Activated naive CD8-positive, alpha-beta T cell treated with anti-CD3 and anti-CD28 coated beads, Interleukin-2, amount 10 ng/mL, durations not matched to agents 7 days and 5 days (primary cell): ENCODE results near the gene C2orf72. TPM values are rescaled to one million over a fixed set of nuclear protein-coding genes. Genes with fewer than 3 reads are reported as not detected.
A peak's percentile ranks its signal among the peaks of the same experiment; 100 is the strongest.
"Not testable (repeated sequence)": the region's sequence is repeated elsewhere in the genome, so short reads cannot be mapped to it uniquely, and the experiment has no call there.

Source experiments
- ATAC-seq: fragments of 150-1000 bp; cut with Tn5 transposase; one replicate; pipeline ENCODE4 v1.10.0; 2021; ENCODE audit warnings: low read depth, moderate library complexity
- POLR2A ChIA-PET: fragments of 350-600 bp; sonication (Branson Sonifier 250); formaldehyde crosslinking; loops from one replicate; lab custom pipeline; 2021; ENCODE audit warnings: antibody characterized with exemption; lab: Charles Lee
- DNase-seq: peaks from one replicate; pipeline ENCODE4 v3.0.0; 2021
- H3K27ac Mint-ChIP-seq: one replicate; pipeline ENCODE4 v1.8.0; 2022; ENCODE audit warnings: mild to moderate bottlenecking, mixed read lengths
- H3K27me3 Mint-ChIP-seq: one replicate; pipeline ENCODE4 v1.8.0; 2022; ENCODE audit warnings: mild to moderate bottlenecking, moderate library complexity, mixed read lengths
- H3K36me3 Mint-ChIP-seq: one replicate; pipeline ENCODE4 v1.8.0; 2021; ENCODE audit warnings: mild to moderate bottlenecking, mixed read lengths
- H3K4me1 Mint-ChIP-seq: one replicate; pipeline ENCODE4 v1.8.0; 2021; ENCODE audit warnings: mixed read lengths
- H3K4me3 Mint-ChIP-seq: one replicate; pipeline ENCODE4 v1.8.0; 2022; ENCODE audit warnings: mild to moderate bottlenecking, moderate library complexity, mixed read lengths
- H3K9me3 Mint-ChIP-seq: one replicate; pipeline ENCODE4 v1.8.0; 2021; ENCODE audit warnings: mixed read lengths
- total RNA-seq, 2 experiments: library from RNA; stranded (reverse); gene quantifications; one replicate each; pipeline ENCODE4 v1.2.3, GENCODE V29; 2021

C2orf72 gene
- total RNA-seq, 2 experiments from 2014 or later: 0.47 to 0.48 TPM

GRCh38 chr2:231056453-231057416 is 19.4 kb downstream of the C2orf72 start, which contains the start of gene PSMD1:
Gene PSMD1, plus strand, starts transcription at chr2:231056867. Its CDS starts 159 bp downstream, at chr2:231057026.
- Mint-ChIP-seq H3K27ac (peak within 1 kb of the TSS; percentile 100), H3K4me3 (peak within 1 kb of the TSS; percentile 97), H3K27me3 (peaks cover 9% of the 10 kb centered on the region), H3K9me3 (no peaks in the 10 kb centered on the region), H3K4me1 (peaks cover 46% of the 10 kb centered on the region), H3K36me3 (peaks cover 3% of the 10 kb centered on the region)
- POLR2A ChIA-PET: no interaction called here
- ATAC-seq (peak; percentile 79), DNase-seq (peak; percentile 92)

DNA sequence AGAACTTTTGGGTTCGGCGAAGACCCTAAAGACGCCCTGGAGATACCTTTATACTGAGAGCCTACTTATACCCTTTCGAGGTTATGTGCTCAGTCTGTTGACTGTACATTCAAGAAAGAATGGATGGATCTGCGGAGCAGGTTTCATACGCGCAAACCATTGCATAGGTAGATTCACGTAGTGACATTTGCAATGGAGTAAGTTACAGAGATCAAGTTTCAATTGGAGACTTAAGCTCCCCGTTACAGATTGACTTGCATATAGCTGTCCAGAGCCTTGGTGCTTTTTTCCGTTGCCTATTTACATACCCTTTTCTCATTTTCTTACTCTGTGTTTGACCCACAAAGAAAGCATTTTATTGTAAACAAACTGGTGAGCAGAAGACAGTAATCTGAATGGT is 20.3 kb downstream of the C2orf72 start:
- Mint-ChIP-seq H3K36me3 (peaks cover 6% of the 10 kb centered on the region), H3K4me1 (peaks cover 42% of the 10 kb centered on the region), H3K27ac (peak overlapping the region; percentile 64), H3K4me3 (peak overlapping the region; percentile 71), H3K27me3 (peaks cover 6% of the 10 kb centered on the region), H3K9me3 (no peaks in the 10 kb centered on the region)
- no peak for ATAC-seq
- POLR2A ChIA-PET: no interaction called here
- DNase-seq: no peak

DNA sequence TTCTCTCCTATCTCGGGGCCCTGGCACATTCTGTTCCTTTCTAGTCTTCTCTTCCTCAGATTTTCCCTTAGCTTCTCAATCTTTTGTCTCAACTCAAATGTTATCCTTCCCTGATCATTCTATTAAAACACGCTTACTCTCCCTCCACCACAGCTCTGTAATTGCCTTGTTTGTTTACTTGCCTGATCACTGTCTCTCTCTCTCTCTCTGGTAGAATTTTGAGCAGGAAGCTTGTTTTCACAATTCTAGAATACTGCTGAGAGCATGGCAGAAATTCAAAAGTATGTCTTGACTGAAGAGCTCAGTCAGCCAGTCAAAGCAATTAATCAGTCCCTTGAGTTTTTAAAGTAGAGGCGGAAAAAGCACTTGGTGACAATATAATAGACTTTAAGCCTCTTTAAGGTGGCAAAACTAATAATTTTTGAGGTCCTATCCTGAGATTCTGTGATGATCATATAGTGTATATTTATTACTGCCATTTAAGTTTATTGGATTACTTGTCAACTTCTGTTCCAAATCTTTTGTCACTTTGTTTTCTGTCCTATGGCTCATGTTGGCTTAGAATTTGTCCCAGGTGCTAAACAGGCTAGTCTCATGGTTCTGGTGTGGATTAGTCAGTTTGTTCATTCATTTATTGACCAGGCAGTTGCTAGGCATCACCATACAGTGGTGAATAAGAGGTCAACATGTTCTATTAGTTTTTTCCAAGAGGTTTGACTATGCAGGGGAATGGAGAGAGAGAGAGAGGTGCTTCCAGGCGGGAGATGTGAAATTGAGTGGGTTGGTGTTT is 21.6 kb downstream of the C2orf72 start:
- POLR2A ChIA-PET: no interaction called here
- peaks cover 2% of the 10 kb centered on the region for H3K27me3 Mint-ChIP-seq
- peak overlapping the region; percentile 71 for H3K4me3 Mint-ChIP-seq
- H3K36me3 Mint-ChIP-seq: peaks cover 11% of the 10 kb centered on the region
- ATAC-seq (no peak), DNase-seq (no peak)
- peak overlapping the region; percentile 39 for H3K27ac Mint-ChIP-seq
- no peaks in the 10 kb centered on the region for H3K9me3 Mint-ChIP-seq
- H3K4me1 Mint-ChIP-seq: peaks cover 28% of the 10 kb centered on the region

DNA sequence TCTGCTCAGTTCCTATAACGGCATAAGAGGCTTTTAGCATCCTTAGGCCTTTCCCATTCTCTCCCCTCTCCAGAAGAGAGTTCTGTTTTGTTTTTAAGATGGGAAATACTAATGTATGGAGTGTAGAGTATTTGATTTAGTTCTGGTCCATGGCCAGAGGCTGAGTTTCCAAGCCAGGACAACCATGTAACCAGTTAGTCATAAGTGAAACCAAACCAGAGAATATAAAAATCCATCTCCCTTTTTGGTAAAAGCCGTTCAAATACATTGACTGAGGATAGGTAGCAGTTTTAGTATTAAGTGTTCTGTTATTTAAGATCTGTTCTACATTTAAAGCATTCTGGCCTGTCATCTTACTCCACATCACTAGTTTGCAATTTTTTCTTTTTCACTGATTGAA is 22.4 kb downstream of the C2orf72 start:
- H3K4me3 Mint-ChIP-seq: no peak overlapping the region
- no peaks in the 10 kb centered on the region for H3K9me3 Mint-ChIP-seq
- no peaks in the 10 kb centered on the region for H3K27me3 Mint-ChIP-seq
- H3K36me3 Mint-ChIP-seq: peaks cover 11% of the 10 kb centered on the region
- H3K4me1 Mint-ChIP-seq: peaks cover 24% of the 10 kb centered on the region
- POLR2A ChIA-PET: no interaction called here
- ATAC-seq (no peak), DNase-seq (no peak)
- no peak overlapping the region for H3K27ac Mint-ChIP-seq

- DNase-seq (no peak), ATAC-seq (no peak)
- POLR2A ChIA-PET: no interaction called here
- H3K4me1 Mint-ChIP-seq: peaks cover 20% of the 10 kb centered on the region
- no peaks in the 10 kb centered on the region for H3K9me3 Mint-ChIP-seq
- H3K27ac Mint-ChIP-seq: no peak overlapping the region
- no peaks in the 10 kb centered on the region for H3K27me3 Mint-ChIP-seq
- no peak overlapping the region for H3K4me3 Mint-ChIP-seq
- peaks cover 16% of the 10 kb centered on the region for H3K36me3 Mint-ChIP-seq
These were observed 25.5 kb downstream of the C2orf72 start for GRCh38 chr2:231062776-231063175.

- POLR2A ChIA-PET: no interaction called here
- Mint-ChIP-seq H3K27me3 (no peaks in the 10 kb centered on the region), H3K4me1 (peaks cover 16% of the 10 kb centered on the region), H3K4me3 (no peak overlapping the region), H3K27ac (no peak overlapping the region), H3K36me3 (peaks cover 20% of the 10 kb centered on the region), H3K9me3 (no peaks in the 10 kb centered on the region)
- no peak for DNase-seq
- no peak for ATAC-seq
These were observed 26.0 kb downstream of the C2orf72 start for GRCh38 chr2:231063347-231063746.

- ATAC-seq (no peak), DNase-seq (no peak)
- peaks cover 23% of the 10 kb centered on the region for H3K36me3 Mint-ChIP-seq
- no peaks in the 10 kb centered on the region for H3K9me3 Mint-ChIP-seq
- H3K27me3 Mint-ChIP-seq: no peaks in the 10 kb centered on the region
- H3K4me1 Mint-ChIP-seq: peaks cover 2% of the 10 kb centered on the region
- no peak overlapping the region for H3K27ac Mint-ChIP-seq
- no peak overlapping the region for H3K4me3 Mint-ChIP-seq
- POLR2A ChIA-PET: no interaction called here
These were observed 28.6 kb downstream of the C2orf72 start for GRCh38 chr2:231065966-231066365.

DNA sequence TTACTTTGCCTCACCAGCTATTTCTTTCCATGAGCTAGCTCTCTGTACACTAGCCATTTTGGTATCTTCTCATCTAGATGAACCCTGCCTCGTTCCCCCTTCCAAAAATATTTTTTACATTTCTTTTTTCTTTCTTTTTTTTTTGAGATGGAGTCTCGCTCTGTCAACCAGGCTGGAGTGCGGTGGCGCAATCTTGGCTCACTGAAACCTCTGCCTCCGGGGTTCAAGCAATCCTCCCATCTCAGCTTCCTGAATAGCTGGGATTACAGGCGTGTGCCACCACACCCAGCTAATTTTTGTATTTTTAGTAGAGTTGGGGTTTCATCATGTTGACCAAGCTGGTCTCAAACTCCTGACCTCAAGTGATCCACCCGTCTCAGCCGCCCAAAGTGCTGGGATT is 30.2 kb downstream of the C2orf72 start:
- ATAC-seq, DNase-seq, H3K4me1 Mint-ChIP-seq, H3K4me3 Mint-ChIP-seq, POLR2A ChIA-PET, H3K27me3 Mint-ChIP-seq, H3K9me3 Mint-ChIP-seq, H3K27ac Mint-ChIP-seq: not testable (repeated sequence)
- peaks cover 19% of the 10 kb centered on the region for H3K36me3 Mint-ChIP-seq

DNA sequence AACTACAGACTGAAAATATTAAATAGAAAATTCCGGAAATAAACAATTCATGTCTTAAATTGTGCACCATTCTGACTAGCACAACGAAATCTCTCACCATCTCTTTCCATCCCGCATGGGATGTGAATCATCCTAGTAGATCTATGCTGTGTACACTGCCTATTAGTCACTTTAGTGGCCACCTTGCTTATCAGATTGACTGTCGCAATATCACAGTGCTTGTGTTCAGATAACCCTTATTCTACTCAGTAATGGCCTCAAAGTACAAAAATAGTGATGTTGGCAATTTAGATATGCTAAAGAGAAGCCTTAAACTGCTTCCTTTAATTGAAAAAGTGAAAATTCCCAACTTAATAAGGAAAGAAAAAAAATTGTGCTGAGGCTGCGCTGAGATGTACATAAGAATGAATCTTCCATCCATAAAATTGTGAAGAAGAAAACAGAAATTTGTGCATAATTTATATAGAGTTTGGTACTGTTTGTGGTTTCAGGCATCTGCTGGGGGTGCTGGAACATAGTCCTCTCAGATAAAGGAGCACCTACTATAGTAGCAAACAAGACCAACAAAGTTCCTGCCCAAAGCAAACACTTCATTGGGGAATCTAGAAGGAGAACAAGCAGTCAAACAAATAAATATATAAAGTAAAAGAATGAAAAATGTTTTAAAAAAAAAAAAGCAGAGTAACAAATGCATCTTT is 31.4 kb downstream of the C2orf72 start:
- Mint-ChIP-seq H3K4me1 (peaks cover 2% of the 10 kb centered on the region), H3K9me3 (no peaks in the 10 kb centered on the region), H3K36me3 (peaks cover 16% of the 10 kb centered on the region), H3K4me3 (no peak overlapping the region), H3K27ac (no peak overlapping the region), H3K27me3 (no peaks in the 10 kb centered on the region)
- ATAC-seq: no peak
- no peak for DNase-seq
- POLR2A ChIA-PET: no interaction called here

DNA sequence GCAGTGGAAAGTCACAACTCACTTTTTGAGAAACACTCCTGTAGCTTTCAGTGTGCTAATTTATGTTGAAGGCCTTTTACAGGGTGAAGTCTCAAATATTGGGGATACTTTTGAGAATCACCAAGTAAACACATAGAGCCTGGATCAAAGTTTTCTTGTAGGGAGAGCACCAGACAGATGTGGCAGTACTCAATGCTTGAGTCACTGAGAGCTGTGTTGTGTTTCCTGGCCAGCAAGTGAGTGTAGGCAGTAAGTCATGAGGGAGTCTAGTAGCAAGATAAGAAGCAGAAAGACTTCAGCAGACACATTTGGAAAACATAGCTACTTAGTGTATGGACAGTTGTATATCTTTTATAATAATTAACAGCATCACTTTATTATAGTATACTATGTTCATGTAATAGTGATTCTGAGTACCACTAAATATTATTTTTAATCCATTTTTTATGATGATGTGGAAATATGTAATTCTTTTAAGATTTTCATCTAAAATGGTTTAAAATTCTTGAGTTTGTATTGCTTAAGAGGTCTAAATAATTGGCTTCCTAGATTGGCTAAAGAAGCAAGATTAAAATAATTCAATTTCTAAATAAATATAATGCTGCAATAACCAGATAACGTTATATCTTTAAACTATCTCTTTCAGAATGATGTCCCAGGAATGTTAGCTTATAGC is 32.2 kb downstream of the C2orf72 start:
- DNase-seq (no peak), ATAC-seq (no peak)
- H3K9me3 Mint-ChIP-seq: no peaks in the 10 kb centered on the region
- H3K36me3 Mint-ChIP-seq: peaks cover 16% of the 10 kb centered on the region
- H3K27me3 Mint-ChIP-seq: no peaks in the 10 kb centered on the region
- H3K4me1 Mint-ChIP-seq: peaks cover 2% of the 10 kb centered on the region
- no peak overlapping the region for H3K4me3 Mint-ChIP-seq
- POLR2A ChIA-PET: no interaction called here
- H3K27ac Mint-ChIP-seq: no peak overlapping the region

GRCh38 chr2:231084565-231084964 is 47.2 kb downstream of the C2orf72 start:
- POLR2A ChIA-PET: no interaction called here
- DNase-seq (no peak), ATAC-seq (no peak)
- no peak overlapping the region for H3K27ac Mint-ChIP-seq
- H3K36me3 Mint-ChIP-seq: peaks cover 27% of the 10 kb centered on the region
- H3K9me3 Mint-ChIP-seq: no peaks in the 10 kb centered on the region
- no peak overlapping the region for H3K4me3 Mint-ChIP-seq
- no peaks in the 10 kb centered on the region for H3K4me1 Mint-ChIP-seq
- H3K27me3 Mint-ChIP-seq: no peaks in the 10 kb centered on the region

GRCh38 chr2:231088754-231089153 is 51.4 kb downstream of the C2orf72 start:
- no peaks in the 10 kb centered on the region for H3K4me1 Mint-ChIP-seq
- POLR2A ChIA-PET: no interaction called here
- no peaks in the 10 kb centered on the region for H3K27me3 Mint-ChIP-seq
- ATAC-seq (no peak), DNase-seq (no peak)
- no peak overlapping the region for H3K4me3 Mint-ChIP-seq
- no peaks in the 10 kb centered on the region for H3K9me3 Mint-ChIP-seq
- H3K36me3 Mint-ChIP-seq: peaks cover 39% of the 10 kb centered on the region
- H3K27ac Mint-ChIP-seq: no peak overlapping the region

DNA sequence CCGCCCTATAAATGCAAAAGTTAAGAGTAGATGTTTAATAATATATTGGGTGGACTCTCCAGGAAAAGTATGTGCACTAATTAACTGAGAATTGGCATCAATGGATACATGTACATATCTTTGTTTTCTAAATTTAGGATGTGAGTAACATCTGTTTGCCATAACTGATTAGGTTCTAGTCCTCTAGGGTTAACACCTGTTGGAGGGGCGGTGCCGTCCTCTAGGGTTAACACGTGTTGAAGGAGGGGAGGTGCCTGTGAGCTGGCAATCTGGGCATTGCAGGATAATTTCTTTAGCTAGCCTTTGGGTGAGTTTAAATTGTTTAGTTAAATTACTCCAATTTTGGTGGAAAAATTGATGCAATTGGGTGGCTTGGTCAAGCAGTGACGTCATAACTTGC is 56.6 kb downstream of the C2orf72 start:
- no peak for ATAC-seq
- Mint-ChIP-seq H3K27me3 (no peaks in the 10 kb centered on the region), H3K9me3 (peaks cover 6% of the 10 kb centered on the region), H3K4me3 (no peak overlapping the region), H3K36me3 (peaks cover 68% of the 10 kb centered on the region), H3K4me1 (no peaks in the 10 kb centered on the region), H3K27ac (no peak overlapping the region)
- POLR2A ChIA-PET: no interaction called here
- DNase-seq: no peak
